GM10266 (cell line): Measurements from ENCODE around the gene STAB1.

Experiments
- DNase-seq: peaks from one replicate; pipeline ENCODE4 v3.0.0; 2012; ENCODE audit errors: extremely low spot score
- CTCF ChIP-seq: IDR thresholded peaks from 2 replicates; pipeline ENCODE4 v1.5.1; 2012; ENCODE audit warnings: mild to moderate bottlenecking, low read depth; ENCODE audit not compliant: control insufficient read depth, insufficient read depth; ENCODE audit errors: missing control alignments

STAB1 gene

DNA sequence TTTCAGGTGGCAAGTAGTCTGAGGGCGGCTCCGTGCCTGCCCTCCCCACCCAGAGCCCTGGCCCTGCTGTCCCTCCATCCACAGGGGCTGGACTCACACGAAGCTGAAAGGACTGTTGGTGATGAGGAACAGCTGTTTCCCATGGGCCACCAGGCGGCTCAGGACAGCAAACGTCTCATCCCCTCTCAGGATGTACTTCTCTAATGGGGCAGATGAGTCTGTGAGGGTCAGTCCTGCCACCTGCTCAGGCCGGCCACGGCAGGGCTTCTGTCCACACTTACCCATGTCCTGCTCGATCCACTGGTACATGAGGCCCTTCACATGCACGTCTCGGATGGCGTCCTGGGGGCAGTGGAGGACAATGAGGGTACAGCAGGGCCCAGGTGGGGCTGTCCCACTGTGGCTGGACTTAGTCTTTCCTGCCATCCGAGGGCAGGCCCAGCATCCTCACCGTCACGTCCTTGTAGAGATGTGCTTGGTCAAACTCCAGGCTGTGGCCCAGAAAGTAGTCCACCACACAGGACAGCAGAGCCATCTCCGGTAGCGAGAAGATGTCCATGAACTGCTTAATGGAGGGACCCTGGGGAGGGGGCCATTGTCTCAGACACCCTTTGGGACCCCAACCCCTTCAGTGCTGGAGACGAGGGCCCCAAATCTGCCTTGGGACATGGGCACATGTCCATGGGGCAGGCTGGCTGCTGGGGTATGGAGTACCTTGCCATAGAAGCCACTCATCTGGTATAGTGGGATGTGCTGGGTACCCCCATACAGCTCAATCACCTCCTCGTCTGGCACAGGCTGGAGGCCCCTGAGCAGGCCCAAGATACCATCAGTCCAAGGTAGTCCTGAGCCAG, 32.8 kb downstream of the STAB1 start:
- no peak for DNase-seq
- TF ChIP-seq CTCF = no peak

DNA sequence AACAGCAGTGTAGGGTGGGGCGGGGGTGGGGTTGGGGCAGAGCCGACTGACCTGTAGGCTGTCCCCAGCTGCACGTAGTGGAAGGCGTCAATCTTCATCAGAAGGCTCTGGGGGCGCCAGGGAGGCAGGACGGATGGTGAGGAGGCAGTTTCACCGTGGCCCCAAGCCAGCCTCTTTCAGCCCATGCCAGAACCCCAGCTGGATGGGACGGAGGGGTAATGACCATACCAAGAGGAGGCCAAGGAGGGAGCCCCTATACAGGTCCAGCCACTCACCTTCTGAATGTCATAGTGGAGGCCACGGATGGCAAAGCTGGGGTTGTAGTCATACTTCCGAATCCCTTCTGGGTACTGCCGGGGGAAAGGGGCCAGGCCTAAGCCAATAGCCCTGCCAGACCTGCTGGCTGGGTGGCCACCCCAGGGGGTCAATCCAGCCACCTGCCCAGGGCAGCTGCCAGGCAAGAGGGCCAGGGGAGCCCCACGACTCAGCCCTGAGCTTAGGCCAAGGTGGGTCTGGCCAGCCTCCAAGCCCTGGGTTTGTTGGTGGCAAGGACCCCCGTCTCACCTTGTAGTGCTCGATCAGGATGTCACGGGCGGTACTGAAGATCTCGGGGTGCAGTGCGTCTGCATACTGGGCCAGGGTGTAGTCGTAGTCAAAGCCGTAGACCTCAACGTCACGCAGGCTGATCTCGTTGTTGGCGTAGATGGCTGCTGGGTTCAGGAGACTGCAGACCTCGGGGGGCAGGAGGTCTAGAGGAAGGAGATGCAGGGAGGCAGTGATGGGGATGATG, 33.6 kb downstream of the STAB1 start:
- TF ChIP-seq CTCF = no peak
- DNase-seq = peak; percentile 12

DNA sequence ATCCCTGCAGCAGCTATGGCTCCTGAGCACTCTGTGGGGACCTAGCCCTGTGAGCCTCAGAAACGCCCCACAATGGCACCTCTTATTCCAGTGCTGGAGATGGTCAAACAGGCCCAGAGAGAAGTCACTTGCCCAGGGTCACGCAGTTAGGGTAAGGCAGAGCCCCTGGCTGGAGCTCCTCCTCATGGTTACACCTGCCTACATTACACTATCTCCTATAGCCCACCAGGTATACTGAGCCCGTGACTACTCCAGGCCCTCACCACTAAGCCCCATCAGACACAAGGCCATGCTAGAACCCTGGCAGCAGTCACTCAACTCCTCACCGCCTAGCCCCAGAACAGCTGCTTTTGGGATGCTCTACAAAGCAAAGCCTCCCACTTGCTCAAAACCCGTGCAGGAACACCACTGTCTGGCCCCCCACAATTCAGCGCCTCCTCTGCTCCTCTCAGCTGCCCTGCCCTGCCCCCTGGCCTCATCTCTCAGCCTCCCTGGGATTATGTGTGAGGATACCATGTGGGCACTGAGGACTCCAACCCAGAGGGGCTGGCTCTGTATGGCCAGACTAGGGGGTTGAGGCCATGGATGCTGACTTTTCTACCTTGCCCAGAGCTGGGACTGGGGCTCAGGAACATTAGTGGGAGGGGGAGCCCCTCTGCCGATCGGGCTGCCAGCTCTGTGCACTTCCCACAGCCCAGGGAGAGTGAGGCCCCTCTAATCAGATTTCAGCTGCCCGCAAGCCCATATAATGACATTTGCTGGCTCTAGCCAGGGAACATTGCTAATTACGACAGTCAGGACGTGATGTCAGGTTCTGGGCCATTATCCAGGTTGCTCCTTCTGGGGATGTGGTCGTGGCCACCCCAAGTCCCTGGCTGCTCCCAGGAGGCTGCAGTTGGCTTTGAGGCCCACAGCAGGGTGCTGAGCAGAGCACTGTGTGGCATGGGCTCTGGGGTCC, 34.5 kb downstream of the STAB1 start:
- no peak for DNase-seq
- TF ChIP-seq CTCF = no peak

DNA sequence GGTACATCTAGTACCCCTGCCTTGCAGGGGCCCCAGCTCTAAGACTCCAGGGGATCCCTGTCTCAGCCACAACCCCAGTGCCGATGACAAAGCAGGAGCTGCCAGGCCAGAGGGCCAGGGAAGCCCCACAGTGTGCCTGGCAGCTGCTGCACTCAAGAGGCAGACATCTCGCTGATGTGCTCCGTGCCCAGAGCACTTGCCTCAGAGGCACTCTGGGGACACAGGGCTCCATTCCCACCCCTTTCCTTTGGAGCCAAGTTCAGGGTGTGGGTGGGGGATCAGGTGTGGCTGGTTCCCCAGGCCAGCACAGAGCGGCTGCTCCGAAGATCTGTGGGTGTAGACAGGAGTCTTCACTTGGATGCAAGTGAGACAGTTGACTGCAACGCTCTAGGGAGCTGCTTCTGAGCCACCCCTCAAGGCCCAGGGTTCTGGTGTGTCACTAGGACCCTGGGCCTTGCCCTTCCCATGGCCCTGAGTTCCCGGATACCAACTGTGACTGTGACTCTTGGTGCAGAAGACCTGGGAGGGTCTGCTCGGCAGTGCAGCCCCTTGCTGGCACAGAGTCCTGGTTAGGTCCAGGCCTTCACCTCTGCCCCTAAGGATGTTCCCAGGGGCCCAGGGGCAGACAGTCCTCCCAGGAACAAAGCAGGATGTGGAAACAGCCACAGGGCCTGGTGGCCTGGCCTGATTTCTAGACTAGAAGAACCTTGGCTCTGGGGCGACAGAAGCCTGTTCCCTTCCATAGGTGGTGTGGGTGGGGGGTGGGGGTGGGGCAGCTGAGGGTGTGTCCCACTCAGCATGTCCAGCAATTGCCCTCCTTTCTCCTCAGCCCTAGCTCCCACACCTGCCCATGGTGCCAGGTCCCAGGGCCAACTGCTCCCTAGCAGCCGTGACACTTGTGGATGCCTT, 36.0 kb downstream of the STAB1 start:
- peak; percentile 15 for DNase-seq
- no peak for TF ChIP-seq CTCF

- DNase-seq = peak; percentile 12
- no peak for TF ChIP-seq CTCF
Measured at GRCh38 chr3:52531860-52532516, 36.9 kb downstream of the STAB1 start.

GRCh38 chr3:52532517-52532837, 37.3 kb downstream of the STAB1 start:
- DNase-seq = peak; percentile 56
- TF ChIP-seq CTCF = no peak
